ENCODE data around the gene AOAH.
A peak's percentile ranks its signal among the peaks of the same experiment; 100 is the strongest.
"Not testable (repeated sequence)": the region's sequence is repeated elsewhere in the genome, so short reads cannot be mapped to it uniquely, and the experiment has no call there.

The AOAH gene

DNA sequence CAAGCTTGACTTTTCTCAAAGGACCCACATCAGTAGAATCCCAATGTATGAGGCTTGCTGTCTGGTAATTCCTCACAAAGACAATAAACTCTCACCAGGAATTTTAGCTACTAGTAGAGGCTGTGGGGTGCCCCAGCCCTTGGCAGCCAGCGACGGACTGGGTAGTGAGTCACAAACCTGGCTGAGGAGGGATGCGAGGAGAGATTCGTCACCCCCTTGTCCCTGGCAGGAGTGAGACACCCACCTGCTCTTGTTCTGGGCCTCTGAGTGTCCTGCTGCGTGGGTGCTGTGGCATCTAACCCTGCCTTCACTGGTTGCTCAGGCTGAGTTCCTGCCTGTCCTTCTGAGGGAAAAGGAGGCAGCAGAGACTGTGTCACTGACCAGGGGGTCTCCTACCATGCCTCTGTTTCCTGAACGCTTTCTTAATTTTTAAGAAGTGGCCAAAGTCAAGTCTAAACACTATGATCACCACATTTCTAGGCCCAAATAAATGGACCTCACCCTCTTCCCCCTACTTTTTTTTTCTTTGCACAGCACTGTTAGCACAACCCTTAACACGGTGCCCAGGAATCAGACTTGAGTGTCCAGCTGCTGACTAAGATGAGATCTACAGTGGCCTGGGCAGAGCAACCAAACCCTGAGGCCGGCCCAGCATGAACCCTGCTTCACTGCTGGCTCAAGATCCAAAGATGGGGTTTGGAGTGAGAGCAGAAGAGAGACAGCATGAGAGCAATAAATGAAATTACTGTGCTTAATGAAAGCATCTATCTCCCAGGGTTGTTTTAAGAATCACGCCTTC, 188.2 kb downstream of the AOAH start:
- no peak for DNase-seq

GRCh38 chr7:36533717-36534116, 190.6 kb downstream of the AOAH start:
- DNase-seq, result no peak

- DNase-seq, result no peak
Observed at GRCh38 chr7:36532981-36533499, 191.3 kb downstream of the AOAH start.

DNA sequence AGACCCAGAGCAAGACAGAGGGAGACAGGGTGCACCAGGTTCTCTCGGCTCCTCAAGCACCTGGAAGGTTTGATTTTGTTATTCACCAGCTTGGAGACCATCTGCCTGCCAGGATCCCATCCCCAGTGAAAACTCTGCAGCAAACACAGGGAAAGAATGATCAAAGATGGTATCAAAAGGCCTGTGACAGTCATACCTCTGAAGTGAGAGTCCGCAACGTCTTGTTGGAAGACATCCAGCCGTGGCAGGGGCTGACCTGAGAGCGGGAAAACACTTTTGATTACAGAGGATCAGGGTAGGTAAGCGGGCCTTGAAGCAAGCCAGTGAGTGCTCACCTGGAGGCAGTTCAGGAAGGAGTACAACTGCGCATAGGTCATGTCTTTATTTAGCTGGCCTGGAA, 192.3 kb downstream of the AOAH start:
- no peak for DNase-seq

DNA sequence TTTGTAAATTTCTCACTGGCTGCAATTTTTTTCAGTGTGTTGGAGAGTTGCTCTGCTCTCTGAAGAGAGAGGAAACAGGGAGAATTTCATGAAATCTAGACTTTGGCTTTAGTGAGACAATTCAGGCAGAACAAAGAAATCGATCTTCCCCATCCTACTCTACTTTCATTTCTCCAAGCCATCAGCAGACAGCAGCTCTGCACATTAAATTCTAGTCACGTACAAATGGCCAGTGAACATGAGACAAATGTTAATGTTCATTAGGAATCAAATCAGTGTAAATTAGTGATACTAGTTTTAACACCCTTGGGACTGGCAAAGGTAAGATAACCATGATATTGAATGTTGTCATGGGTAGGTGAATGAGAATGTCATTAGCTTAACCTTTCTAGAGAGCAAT, 193.8 kb downstream of the AOAH start:
- DNase-seq, result no peak

GRCh38 chr7:36527549-36527913, 196.8 kb downstream of the AOAH start:
- DNase-seq, result no peak

DNA sequence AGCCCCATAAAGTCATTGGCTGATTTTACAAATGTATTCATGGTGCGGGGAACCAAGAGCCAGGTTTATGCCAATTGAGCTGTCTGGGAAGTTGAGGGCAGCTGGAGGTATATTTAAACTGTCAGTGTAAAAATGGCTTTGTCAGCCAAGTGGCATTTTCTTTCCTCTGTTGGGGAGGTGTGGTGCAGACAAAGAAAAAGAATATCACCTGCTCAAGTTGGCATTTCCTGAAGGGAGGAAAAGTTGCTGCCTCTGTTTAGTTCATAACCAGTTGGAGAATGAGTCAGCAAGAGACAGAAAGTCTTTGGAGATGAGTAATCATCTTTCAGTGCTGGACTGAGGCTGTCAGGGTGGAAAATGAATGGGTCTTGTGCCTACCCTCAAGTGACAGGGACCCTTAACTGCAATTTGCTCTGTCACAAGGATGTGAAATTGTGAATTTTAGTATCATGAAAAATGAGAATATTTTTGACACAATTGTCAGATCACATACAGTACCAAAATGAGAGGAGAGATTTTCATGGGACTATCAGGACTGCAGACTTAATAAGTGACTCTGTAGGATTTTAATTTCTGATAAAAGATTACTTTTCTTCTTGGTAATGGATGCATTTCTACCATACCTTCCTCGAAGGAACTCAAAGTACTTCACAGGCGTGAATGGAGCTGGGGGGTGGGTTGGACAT, 197.3 kb downstream of the AOAH start:
- peak; percentile 61 for DNase-seq

GRCh38 chr7:36523371-36524101, 200.8 kb downstream of the AOAH start:
- DNase-seq, result no peak

DNA sequence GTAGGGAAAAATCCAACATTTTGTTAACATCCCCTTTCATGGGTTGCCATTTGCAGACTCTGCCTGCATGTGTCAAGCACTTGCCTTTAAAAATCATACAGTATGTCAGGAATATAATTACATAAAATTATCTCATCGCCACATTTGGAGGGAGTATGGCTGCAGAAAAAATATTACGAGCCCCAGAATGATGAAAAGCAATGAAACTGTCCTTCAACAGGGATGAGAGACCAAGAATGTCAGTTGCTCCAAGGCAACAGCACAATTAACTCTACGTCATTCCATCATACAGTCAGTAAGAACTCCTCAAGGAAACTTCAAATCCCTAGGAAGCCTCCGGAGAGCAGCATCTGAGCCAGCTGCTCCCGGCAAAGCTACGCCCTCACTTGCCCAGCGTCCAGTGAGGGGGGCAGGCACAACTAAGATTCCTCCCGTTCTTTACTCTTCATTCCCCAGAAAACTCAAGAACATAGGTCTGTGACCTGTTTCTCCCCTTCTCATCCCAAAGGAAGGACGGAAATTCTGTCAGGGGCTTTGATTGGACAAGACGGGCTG, 201.8 kb downstream of the AOAH start:
- DNase-seq, result no peak

DNA sequence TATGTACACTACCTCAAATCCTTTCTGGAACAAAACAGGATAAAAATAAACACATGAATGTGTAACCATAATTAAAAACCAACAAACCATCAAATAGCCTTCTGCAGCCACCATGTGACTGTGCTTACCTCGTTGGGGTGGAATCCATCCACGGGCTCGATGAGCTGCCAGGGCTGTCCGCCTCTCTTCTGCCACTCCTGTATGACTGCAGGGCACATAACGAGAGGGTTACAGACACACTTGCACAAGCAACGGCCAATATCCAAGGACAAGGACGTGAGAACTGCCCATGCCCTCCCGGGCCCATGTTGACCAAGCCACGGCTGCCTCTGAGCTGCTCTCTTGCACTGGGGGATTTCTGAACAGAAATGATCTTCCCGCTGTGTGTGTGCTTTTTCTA, 202.4 kb downstream of the AOAH start:
- no peak for DNase-seq

- DNase-seq, result no peak
Observed at GRCh38 chr7:36521133-36521532, 203.2 kb downstream of the AOAH start.

GRCh38 chr7:36515847-36516246, 208.4 kb downstream of the AOAH start:
- no peak for DNase-seq

DNA sequence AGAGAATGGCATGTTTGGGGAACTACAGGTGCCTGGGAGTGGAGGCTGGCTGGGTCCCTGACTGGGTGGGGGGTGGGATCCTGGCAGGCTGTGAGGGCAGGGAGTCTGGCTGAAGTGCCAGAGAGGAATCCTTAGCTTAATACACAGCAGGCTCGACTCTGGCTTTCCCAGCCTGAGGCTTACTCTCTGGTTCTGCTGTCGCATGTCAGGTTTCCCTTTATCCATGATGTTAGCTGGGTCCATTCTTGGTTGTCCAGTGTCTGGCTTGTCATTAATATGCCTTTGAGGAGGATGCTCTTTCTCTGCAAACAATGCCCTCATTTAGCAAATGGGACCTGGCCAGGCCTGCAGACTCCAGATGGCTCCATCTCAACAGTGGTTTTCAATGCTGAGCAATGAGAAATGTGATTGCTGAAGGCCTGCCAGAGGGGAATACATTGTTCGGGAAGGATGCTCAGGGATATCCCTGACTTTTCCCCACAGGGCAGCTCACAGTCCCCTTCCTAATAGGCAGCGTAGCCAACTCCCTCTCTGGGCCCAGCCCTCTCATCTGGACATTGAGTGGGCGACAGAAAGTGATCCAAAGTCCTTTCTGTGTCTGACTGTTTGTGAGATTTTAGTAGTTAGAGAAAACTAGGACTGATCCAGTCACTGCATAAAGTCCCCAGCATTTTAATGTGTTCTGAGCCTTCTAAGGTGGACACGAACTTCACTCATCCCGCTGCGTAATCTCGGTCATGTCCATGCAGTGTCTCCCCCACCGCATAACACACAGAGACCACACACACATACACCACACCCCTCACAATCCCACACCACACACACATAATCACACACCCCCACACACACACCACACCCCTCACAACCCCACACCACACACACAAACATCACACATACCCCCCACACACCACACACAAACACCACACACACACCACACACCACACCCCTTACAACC, 209.7 kb downstream of the AOAH start:
- DNase-seq, result peak; percentile 90

- no peak for DNase-seq
Observed at GRCh38 chr7:36513393-36513792, 210.9 kb downstream of the AOAH start.

- DNase-seq, result peak; percentile 19
Observed at GRCh38 chr7:36512616-36513015, 211.7 kb downstream of the AOAH start.

DNA sequence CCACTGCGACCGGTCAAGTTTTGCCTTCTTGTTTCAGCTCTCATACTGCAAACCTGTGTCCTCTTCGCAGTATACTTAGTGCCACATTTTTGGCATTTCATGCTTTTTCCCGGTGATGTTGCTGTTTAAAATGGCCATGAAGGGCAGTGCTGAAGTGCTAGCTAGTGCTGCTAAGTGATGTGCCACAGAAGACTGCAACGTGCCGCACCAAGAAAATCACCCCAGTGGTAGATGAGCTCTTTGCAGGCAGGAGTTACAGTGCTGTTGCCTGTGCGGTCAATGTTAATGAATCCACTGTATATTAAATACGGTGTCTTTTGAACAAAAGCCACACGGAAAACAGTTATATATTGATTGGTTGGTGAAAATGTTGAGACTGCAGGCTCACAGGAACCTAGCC, 214.3 kb downstream of the AOAH start:
- no peak for DNase-seq

- peak; percentile 67 for DNase-seq
Observed at GRCh38 chr7:36507475-36508440, 216.5 kb downstream of the AOAH start.

- no peak for DNase-seq
Observed at GRCh38 chr7:36506820-36507219, 217.5 kb downstream of the AOAH start.

- no peak for DNase-seq
Observed at GRCh38 chr7:36506130-36506798, 218.0 kb downstream of the AOAH start.

DNA sequence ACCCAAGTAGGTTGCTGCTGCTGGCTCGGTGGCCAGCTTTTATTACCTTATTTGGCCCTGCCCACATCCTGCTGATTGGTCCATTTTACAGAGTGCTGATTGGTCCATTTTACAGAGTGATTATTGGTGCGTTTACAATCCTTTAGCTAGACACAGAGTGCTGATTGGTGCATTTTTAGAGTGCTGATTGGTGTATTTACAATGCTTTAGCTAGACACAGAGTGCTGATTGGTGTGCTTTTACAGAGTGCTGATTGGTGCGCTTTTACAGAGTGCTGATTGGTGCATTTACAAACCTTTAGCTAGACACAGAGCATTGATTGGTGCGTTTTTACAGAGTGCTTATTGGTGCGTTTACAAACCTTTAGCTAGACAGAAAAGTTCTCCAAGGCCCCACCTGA, 219.7 kb downstream of the AOAH start:
- not testable (repeated sequence) for DNase-seq
